Keratinocyte (primary cell): ENCODE data around the gene ABLIM1. TPM values are rescaled to one million over a fixed set of nuclear protein-coding genes. Genes with fewer than 3 reads are reported as not detected.

Source experiments
- DNase-seq: peaks from one replicate; pipeline ENCODE4 v3.0.0-alpha.2; 2011; ENCODE audit warnings: low read depth, missing footprints, low spot score
- FAIRE-seq: peaks from 2 replicates; lab custom pipeline; 2011; peaks lifted over from hg19 to GRCh38; lab: Jason Lieb, UNC
- H2AFZ ChIP-seq: 2 replicates; pipeline ENCODE4 v1.6.0; 2012; ENCODE audit warnings: low read length, control low read depth, inconsistent platforms; ENCODE audit not compliant: control insufficient read depth
- H3K27ac ChIP-seq: 2 replicates; pipeline ENCODE4 v1.5.1; 2011; ENCODE audit warnings: low read length; ENCODE audit not compliant: control insufficient read depth, insufficient read depth
- H3K27me3 ChIP-seq: 3 replicates; pipeline ENCODE4 v1.6.0; 2011; ENCODE audit warnings: low read length; ENCODE audit not compliant: control insufficient read depth, insufficient read depth; ENCODE audit errors: extremely low read depth
- H3K36me3 ChIP-seq, 2 experiments: 2 replicates in 1 of 2; 3 replicates in 1 of 2; pipeline ENCODE4 v1.5.1; 2011; ENCODE audit warnings: low read length in 2 of 2, mild to moderate bottlenecking in 1 of 2; ENCODE audit not compliant: control insufficient read depth in 2 of 2, insufficient read depth in 2 of 2; ENCODE audit errors: extremely low read depth in 1 of 2
- H3K4me1 ChIP-seq: 3 replicates; pipeline ENCODE4 v1.5.1; 2011; ENCODE audit warnings: low read length; ENCODE audit not compliant: control insufficient read depth, insufficient read depth; ENCODE audit errors: extremely low read depth
- H3K4me2 ChIP-seq: 3 replicates; pipeline ENCODE4 v1.6.0; 2011; ENCODE audit warnings: low read depth, low read length; ENCODE audit not compliant: control insufficient read depth, insufficient read depth; ENCODE audit errors: extremely low read depth
- H3K4me3 ChIP-seq, 3 experiments: fragments of 200-600 bp in 1 of 3; sonication (generic) in 1 of 3; 2 replicates in 2 of 3; 3 replicates in 1 of 3; pipeline ENCODE4 v1.5.1; 2011 to 2016; ENCODE audit warnings: low read length in 3 of 3, mild to moderate bottlenecking in 3 of 3, control low read depth in 2 of 3, inconsistent platforms in 1 of 3, low read depth in 1 of 3, mixed read lengths in 1 of 3, mixed run types in 1 of 3, moderate library complexity in 1 of 3; ENCODE audit not compliant: control insufficient read depth in 2 of 3, insufficient read depth in 2 of 3; ENCODE audit errors: extremely low read depth in 1 of 3
- H3K79me2 ChIP-seq: 2 replicates; pipeline ENCODE4 v1.6.0; 2012; ENCODE audit warnings: low read length; ENCODE audit not compliant: control insufficient read depth, insufficient read depth
- H3K9ac ChIP-seq: 3 replicates; pipeline ENCODE4 v1.6.0; 2011; ENCODE audit warnings: low read length; ENCODE audit not compliant: control insufficient read depth, insufficient read depth; ENCODE audit errors: extremely low read depth
- H3K9me1 ChIP-seq: 3 replicates; pipeline ENCODE4 v1.6.0; 2011; ENCODE audit warnings: low read length; ENCODE audit not compliant: control insufficient read depth, insufficient read depth; ENCODE audit errors: extremely low read depth
- H3K9me3 ChIP-seq: 2 replicates; pipeline ENCODE4 v1.5.1; 2012; ENCODE audit warnings: low read depth, low read length; ENCODE audit not compliant: control insufficient read depth
- H4K20me1 ChIP-seq: 3 replicates; pipeline ENCODE4 v1.6.0; 2011; ENCODE audit warnings: low read length; ENCODE audit not compliant: control insufficient read depth, insufficient read depth; ENCODE audit errors: extremely low read depth
- CTCF ChIP-seq, 3 experiments: IDR thresholded peaks in 1 of 3; conservative IDR thresholded peaks in 1 of 3; optimal IDR thresholded peaks in 1 of 3; 2 replicates in 2 of 3; 3 replicates in 1 of 3; pipeline versions ENCODE3 to v1.5.1; 2011; ENCODE audit warnings: low read length in 3 of 3, mild to moderate bottlenecking in 3 of 3, moderate library complexity in 2 of 3, control low read depth in 1 of 3, inconsistent platforms in 1 of 3; ENCODE audit not compliant: insufficient read depth in 2 of 3; ENCODE audit errors: extremely low read depth in 1 of 3
- EZH2 ChIP-seq: IDR thresholded peaks from one replicate; pipeline ENCODE4 v1.6.1; 2012; ENCODE audit warnings: inconsistent platforms, mild to moderate bottlenecking, low read length, moderate library complexity
- dilution Hi-C: fragments of 300-500 bp; cut with MboI; formaldehyde crosslinking; loops from one replicate; pipeline ENCODE4 v1.7.0; 2020; ENCODE audit warnings: low sequenced_read_pairs; ENCODE audit not compliant: extremely low pct_ligation_motif_present
- polyA plus RNA-seq, 5 experiments: library from polyadenylated mRNA; depleted of rRNA in 3 of 5; stranded (reverse) in 3 of 5; stranded (forward) in 1 of 5; unstranded in 1 of 5; fragments of >200 nt; gene quantifications; 1 replicate in 1 of 5; 2 replicates in 3 of 5; 3 replicates in 1 of 5; pipeline versions ENCODE4 v1.2.1 to v1.2.3, GENCODE V29; 2011 to 2012; ENCODE audit warnings: missing spikeins in 2 of 5, low read depth in 1 of 5, low replicate concordance in 1 of 5

ABLIM1 gene
- polyA plus RNA-seq, 1 donor (not counting 4 experiments of a cell fraction or from before 2014, with no cell fraction given) = 55.2 TPM

- Histone ChIP-seq H3K9me3 (no peaks in the 10 kb centered on the region), H3K27ac (no peak overlapping the region), H3K9me1 (peaks cover 2% of the 10 kb centered on the region), H2AFZ (no peak overlapping the region), H3K4me2 (peak overlapping the region; percentile 89), H3K27me3 (no peaks in the 10 kb centered on the region), H3K79me2 (no peaks in the 10 kb centered on the region), H3K4me3 (peak overlapping the region in 1 of 3 experiments; percentile 13), H4K20me1 (no peaks in the 10 kb centered on the region), H3K9ac (peak overlapping the region; percentile 8), H3K4me1 (peaks cover 39% of the 10 kb centered on the region), H3K36me3 (no peaks in the 10 kb centered on the region)
- dilution Hi-C loops = no loop called here
- peak; percentile 80 for FAIRE-seq
- DNase-seq = peak; percentile 71
- TF ChIP-seq EZH2 (no peak), CTCF (optimal IDR thresholded peaks at IDR 0.05 in 1 of 3, IDR thresholded peaks at IDR 0.05 in 1 of 3, conservative IDR thresholded peaks at IDR 0.05 in 1 of 3; ENCODE audit: extremely low read depth in 1 of 3, insufficient read depth in 2 of 3, low read length in 3 of 3) (no peak)
Observed at GRCh38 chr10:114632869-114633715, 25.0 kb downstream of the ABLIM1 start.

GRCh38 chr10:114631666-114632417 lies 26.2 kb downstream of the ABLIM1 start:
- H3K9me3 ChIP-seq = no peaks in the 10 kb centered on the region
- H4K20me1 ChIP-seq = no peaks in the 10 kb centered on the region
- no peaks in the 10 kb centered on the region for H3K79me2 ChIP-seq
- TF ChIP-seq EZH2 (no peak), CTCF (optimal IDR thresholded peaks at IDR 0.05 in 1 of 3, IDR thresholded peaks at IDR 0.05 in 1 of 3, conservative IDR thresholded peaks at IDR 0.05 in 1 of 3; ENCODE audit: extremely low read depth in 1 of 3, insufficient read depth in 2 of 3, low read length in 3 of 3) (no peak)
- FAIRE-seq (peak; percentile 20), DNase-seq (no peak)
- peak overlapping the region; percentile 73 for H2AFZ ChIP-seq
- dilution Hi-C loops = no loop called here
- H3K36me3 ChIP-seq = no peaks in the 10 kb centered on the region
- peaks cover 2% of the 10 kb centered on the region for H3K9me1 ChIP-seq
- peak overlapping the region; percentile 89 for H3K4me2 ChIP-seq
- peaks cover 46% of the 10 kb centered on the region for H3K4me1 ChIP-seq
- H3K9ac ChIP-seq = peak overlapping the region; percentile 54
- H3K27ac ChIP-seq = peak overlapping the region; percentile 22
- no peaks in the 10 kb centered on the region for H3K27me3 ChIP-seq
- peak overlapping the region; percentile 41 to 72 (median 61) for H3K4me3 ChIP-seq
